ENCODE results near the gene HCN3. TPM values are rescaled to one million over a fixed set of nuclear protein-coding genes. Genes with fewer than 3 reads are reported as not detected.

Gene HCN3
- total and polyA plus RNA-seq, 2 of the 13 experiments (the other 11 are each of a cell fraction or from before 2014, with no cell fraction given) = 2.4 to 10.2 TPM

GRCh38 chr1:155277070-155277901 lies at the start of gene HCN3 (continued):
- TF ChIP-seq DPF2 (CRISPR knock-in tag; IDR thresholded peaks at IDR 0.05; ENCODE audit: borderline replicate concordance, low read depth) (no peak), ZNF512 (CRISPR knock-in tag; IDR thresholded peaks at IDR 0.05) (no peak), ZNF121 (CRISPR knock-in tag; IDR thresholded peaks at IDR 0.05) (no peak), POLR2G (IDR thresholded peaks at IDR 0.05; ENCODE audit: low read depth, low read length) (no peak), ZNF350 (CRISPR knock-in tag; IDR thresholded peaks at IDR 0.05; ENCODE audit: borderline replicate concordance, low read depth) (peak; percentile 14; the same call in 1 of the 2 replicates), JDP2 (CRISPR knock-in tag; IDR thresholded peaks at IDR 0.05; ENCODE audit: borderline replicate concordance) (no peak), ZFP82 (CRISPR knock-in tag; IDR thresholded peaks at IDR 0.05; ENCODE audit: borderline replicate concordance) (no peak), TFDP2 (CRISPR knock-in tag; IDR thresholded peaks at IDR 0.05) (peak; percentile 99), ZEB1 (IDR thresholded peaks at IDR 0.05; ENCODE audit: insufficient replicate concordance, low read depth) (no peak), ZNF550 (CRISPR knock-in tag; IDR thresholded peaks at IDR 0.05; ENCODE audit: borderline replicate concordance) (no peak), CSRNP1 (CRISPR knock-in tag; IDR thresholded peaks at IDR 0.05) (no peak), HMG20A (CRISPR knock-in tag; IDR thresholded peaks at IDR 0.05; ENCODE audit: borderline replicate concordance) (no peak), XBP1 (CRISPR knock-in tag; IDR thresholded peaks at IDR 0.05) (no peak), DNMT3B (CRISPR knock-in tag; conservative IDR thresholded peaks at IDR 0.05) (no peak), KMT2B (CRISPR knock-in tag; IDR thresholded peaks at IDR 0.05) (no peak; the same call in 1 of the 2 replicates), ERF (CRISPR knock-in tag; IDR thresholded peaks at IDR 0.05) (peak; percentile 50), MIER2 (CRISPR knock-in tag; IDR thresholded peaks at IDR 0.05) (0 out of 2 replicates have a peak, but pooled peaks have one; percentile 51), ZNF232 (CRISPR knock-in tag; IDR thresholded peaks at IDR 0.05; ENCODE audit: borderline replicate concordance) (no peak; the same call in 1 of the 2 replicates), KDM2A (CRISPR knock-in tag; IDR thresholded peaks at IDR 0.05; ENCODE audit: borderline replicate concordance, low read depth) (peak; percentile 32; the same call in 1 of the 2 replicates), MEF2D (CRISPR knock-in tag; IDR thresholded peaks at IDR 0.05) (no peak), THAP7 (CRISPR knock-in tag; IDR thresholded peaks at IDR 0.05) (0 out of 2 replicates have a peak, but pooled peaks have one; percentile 52), CERS6 (CRISPR knock-in tag; IDR thresholded peaks at IDR 0.05) (no peak), ZNF136 (CRISPR knock-in tag; IDR thresholded peaks at IDR 0.05; ENCODE audit: low read depth) (no peak), KLF12 (CRISPR knock-in tag; IDR thresholded peaks at IDR 0.05; ENCODE audit: borderline replicate concordance) (peak; percentile 58; the same call in 1 of the 2 replicates)
